OCI-LY1 (cell line): ENCODE measurements around the gene PUSL1.

Experiments used
- EZH2 ChIP-seq: fragments of 200-600 bp; sonication (generic), shearing (Covaris generic); IDR thresholded peaks from 2 replicates; pipeline ENCODE4 v1.8.0; 2017; ENCODE audit warnings: borderline replicate concordance, mixed run types, mild to moderate bottlenecking, antibody characterized with exemption, low read length, moderate library complexity, mixed read lengths
- TF ChIP-seq, protein P1 (sequence below): fragments of 200-600 bp; sonication (generic), shearing (Covaris generic); IDR thresholded peaks from 2 replicates; pipeline ENCODE4 v1.5.1; 2017; ENCODE audit warnings: mild to moderate bottlenecking, antibody characterized with exemption, low read length, moderate library complexity, mixed read lengths

DNA sequence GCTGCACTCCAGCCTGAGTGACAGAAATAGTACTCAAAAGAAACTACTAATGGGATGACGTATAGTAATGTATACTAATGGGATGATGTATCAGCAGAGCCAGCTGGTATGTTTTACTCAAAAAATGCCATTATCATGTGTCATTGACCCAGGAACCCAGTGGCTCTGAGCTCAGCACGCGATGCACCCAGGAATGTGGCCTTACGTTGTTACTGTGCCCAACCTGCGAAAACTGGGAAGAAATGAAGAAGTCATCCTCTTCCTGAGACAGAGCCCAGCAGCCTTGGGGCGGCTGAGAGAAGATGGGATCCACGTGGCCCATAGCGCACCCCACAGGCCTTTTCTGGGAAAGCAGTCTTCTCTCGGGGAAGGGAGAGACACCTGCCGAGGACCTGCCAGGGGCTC lies 43.5 kb upstream of the PUSL1 start:
- TF ChIP-seq, protein P1, sequence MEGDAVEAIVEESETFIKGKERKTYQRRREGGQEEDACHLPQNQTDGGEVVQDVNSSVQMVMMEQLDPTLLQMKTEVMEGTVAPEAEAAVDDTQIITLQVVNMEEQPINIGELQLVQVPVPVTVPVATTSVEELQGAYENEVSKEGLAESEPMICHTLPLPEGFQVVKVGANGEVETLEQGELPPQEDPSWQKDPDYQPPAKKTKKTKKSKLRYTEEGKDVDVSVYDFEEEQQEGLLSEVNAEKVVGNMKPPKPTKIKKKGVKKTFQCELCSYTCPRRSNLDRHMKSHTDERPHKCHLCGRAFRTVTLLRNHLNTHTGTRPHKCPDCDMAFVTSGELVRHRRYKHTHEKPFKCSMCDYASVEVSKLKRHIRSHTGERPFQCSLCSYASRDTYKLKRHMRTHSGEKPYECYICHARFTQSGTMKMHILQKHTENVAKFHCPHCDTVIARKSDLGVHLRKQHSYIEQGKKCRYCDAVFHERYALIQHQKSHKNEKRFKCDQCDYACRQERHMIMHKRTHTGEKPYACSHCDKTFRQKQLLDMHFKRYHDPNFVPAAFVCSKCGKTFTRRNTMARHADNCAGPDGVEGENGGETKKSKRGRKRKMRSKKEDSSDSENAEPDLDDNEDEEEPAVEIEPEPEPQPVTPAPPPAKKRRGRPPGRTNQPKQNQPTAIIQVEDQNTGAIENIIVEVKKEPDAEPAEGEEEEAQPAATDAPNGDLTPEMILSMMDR, result peak; percentile 24; the same call in 1 of the 2 replicates
- TF ChIP-seq EZH2, result no peak
